Measurements from ENCODE around the gene SPINK6.

The SPINK6 gene

GRCh38 chr5:148224117-148224742 is 21.4 kb downstream of the SPINK6 start:
- no peak for DNase-seq (ENCODE audit: low spot score)

- DNase-seq (ENCODE audit: low spot score): no peak
These were observed 25.6 kb downstream of the SPINK6 start for GRCh38 chr5:148228392-148228984.

GRCh38 chr5:148229840-148230239 is 27.0 kb downstream of the SPINK6 start:
- no peak for DNase-seq (ENCODE audit: low spot score)

GRCh38 chr5:148230240-148230639 is 27.4 kb downstream of the SPINK6 start:
- no peak for DNase-seq (ENCODE audit: low spot score)

- no peak for DNase-seq (ENCODE audit: low spot score)
These were observed 35.1 kb downstream of the SPINK6 start for GRCh38 chr5:148237785-148238417.

GRCh38 chr5:148238418-148238794 is 35.6 kb downstream of the SPINK6 start, which contains the start of gene MARCOL:
Gene MARCOL, plus strand, starts transcription at chr5:148238525. Its CDS starts 73 bp downstream, at chr5:148238598.
- DNase-seq (ENCODE audit: low spot score): no peak

GRCh38 chr5:148248894-148249293 is 46.1 kb downstream of the SPINK6 start:
- DNase-seq (ENCODE audit: low spot score): no peak

GRCh38 chr5:148255456-148255855 is 52.6 kb downstream of the SPINK6 start:
- DNase-seq (ENCODE audit: low spot score): no peak

GRCh38 chr5:148259288-148259687 is 56.4 kb downstream of the SPINK6 start:
- no peak for DNase-seq (ENCODE audit: low spot score)

GRCh38 chr5:148261221-148261620 is 58.4 kb downstream of the SPINK6 start:
- no peak for DNase-seq (ENCODE audit: low spot score)
